ENCODE measurements around the gene ZNF366.

The ZNF366 gene

GRCh38 chr5:72440207-72440638, 67.0 kb downstream of the ZNF366 start:
- no peak for DNase-seq (ENCODE audit: low read depth in 1 of 2, low spot score in 1 of 2)
- Histone ChIP-seq H3K27me3 (ENCODE audit: insufficient read depth, poor library complexity, severe bottlenecking) (no peaks in the 10 kb centered on the region), H3K27ac (replicated peaks) (no peak overlapping the region), H3K4me3 (replicated peaks; ENCODE audit: insufficient read depth, low read length) (no peak overlapping the region)
- TF ChIP-seq SPI1 (IDR thresholded peaks at IDR 0.05; ENCODE audit: borderline replicate concordance, low read depth) (no peak), CTCF (IDR thresholded peaks at IDR 0.05; ENCODE audit: insufficient read depth, low read length) (no peak), POLR2AphosphoS5 (IDR thresholded peaks at IDR 0.05; ENCODE audit: low read depth) (no peak), REST (IDR thresholded peaks at IDR 0.05; ENCODE audit: insufficient replicate concordance, low read depth) (no peak), GABPA (IDR thresholded peaks at IDR 0.05; ENCODE audit: low read depth) (no peak)

GRCh38 chr5:72439192-72439591, 68.0 kb downstream of the ZNF366 start:
- no peak overlapping the region for H3K4me3 ChIP-seq (replicated peaks; ENCODE audit: insufficient read depth, low read length)
- no peak overlapping the region for H3K27ac ChIP-seq (replicated peaks)
- TF ChIP-seq REST (IDR thresholded peaks at IDR 0.05; ENCODE audit: insufficient replicate concordance, low read depth) (no peak), POLR2AphosphoS5 (IDR thresholded peaks at IDR 0.05; ENCODE audit: low read depth) (no peak), GABPA (IDR thresholded peaks at IDR 0.05; ENCODE audit: low read depth) (no peak), SPI1 (IDR thresholded peaks at IDR 0.05; ENCODE audit: borderline replicate concordance, low read depth) (no peak), CTCF (IDR thresholded peaks at IDR 0.05; ENCODE audit: insufficient read depth, low read length) (no peak)
- no peak for DNase-seq (ENCODE audit: low read depth in 1 of 2, low spot score in 1 of 2)
- H3K27me3 ChIP-seq (ENCODE audit: insufficient read depth, poor library complexity, severe bottlenecking), result no peaks in the 10 kb centered on the region

- DNase-seq (ENCODE audit: low read depth in 1 of 2, low spot score in 1 of 2), result no peak
- Histone ChIP-seq H3K27me3 (ENCODE audit: insufficient read depth, poor library complexity, severe bottlenecking) (no peaks in the 10 kb centered on the region), H3K27ac (replicated peaks) (no peak overlapping the region), H3K4me3 (replicated peaks; ENCODE audit: insufficient read depth, low read length) (no peak overlapping the region)
- TF ChIP-seq GABPA (IDR thresholded peaks at IDR 0.05; ENCODE audit: low read depth), result no peak
- TF ChIP-seq CTCF (IDR thresholded peaks at IDR 0.05; ENCODE audit: insufficient read depth, low read length), result no peak
- no peak for TF ChIP-seq REST (IDR thresholded peaks at IDR 0.05; ENCODE audit: insufficient replicate concordance, low read depth)
- no peak for TF ChIP-seq SPI1 (IDR thresholded peaks at IDR 0.05; ENCODE audit: borderline replicate concordance, low read depth)
- no peak for TF ChIP-seq POLR2AphosphoS5 (IDR thresholded peaks at IDR 0.05; ENCODE audit: low read depth)
Measured at GRCh38 chr5:72438141-72438540, 69.1 kb downstream of the ZNF366 start.
